ENCODE measurements around the gene TMEM119.

Gene TMEM119

GRCh38 chr12:108627134-108627920 lies 29.4 kb upstream of the TMEM119 start:
- no peak for TF ChIP-seq CTCF (IDR thresholded peaks at IDR 0.05; ENCODE audit: extremely low read depth, insufficient read depth, missing control alignments)
- in situ Hi-C loops (cut with MboI; ENCODE audit: low pct_unique_long_range_greater_than_20kb, low sequenced_read_pairs, unreplicated experiment) = no loop called here
- DNase-seq (ENCODE audit: low spot score) = no peak

GRCh38 chr12:108625228-108625627 lies 27.3 kb upstream of the TMEM119 start:
- in situ Hi-C loops (cut with MboI; ENCODE audit: low pct_unique_long_range_greater_than_20kb, low sequenced_read_pairs, unreplicated experiment) = no loop called here

GRCh38 chr12:108623577-108623976 lies 25.7 kb upstream of the TMEM119 start:
- in situ Hi-C loops (cut with MboI; ENCODE audit: low pct_unique_long_range_greater_than_20kb, low sequenced_read_pairs, unreplicated experiment) = no loop called here
- no peak for DNase-seq (ENCODE audit: low spot score)
- no peak for TF ChIP-seq CTCF (IDR thresholded peaks at IDR 0.05; ENCODE audit: extremely low read depth, insufficient read depth, missing control alignments)

More at GRCh38 chr12:108625228-108625627, 27.3 kb upstream of the TMEM119 start:
- no peak for TF ChIP-seq CTCF (IDR thresholded peaks at IDR 0.05; ENCODE audit: extremely low read depth, insufficient read depth, missing control alignments)
- DNase-seq (ENCODE audit: low spot score) = no peak

- TF ChIP-seq CTCF (IDR thresholded peaks at IDR 0.05; ENCODE audit: extremely low read depth, insufficient read depth, missing control alignments) = no peak
- in situ Hi-C loops (cut with MboI; ENCODE audit: low pct_unique_long_range_greater_than_20kb, low sequenced_read_pairs, unreplicated experiment) = no loop called here
- no peak for DNase-seq (ENCODE audit: low spot score)
These were observed 25.1 kb upstream of the TMEM119 start for GRCh38 chr12:108622921-108623514.

- no peak for DNase-seq (ENCODE audit: low spot score)
- TF ChIP-seq CTCF (IDR thresholded peaks at IDR 0.05; ENCODE audit: extremely low read depth, insufficient read depth, missing control alignments) = no peak
- in situ Hi-C loops (cut with MboI; ENCODE audit: low pct_unique_long_range_greater_than_20kb, low sequenced_read_pairs, unreplicated experiment) = no loop called here
These were observed 24.5 kb upstream of the TMEM119 start for GRCh38 chr12:108622421-108622820.

GRCh38 chr12:108621161-108621560 lies 23.3 kb upstream of the TMEM119 start:
- no peak for DNase-seq (ENCODE audit: low spot score)
- no peak for TF ChIP-seq CTCF (IDR thresholded peaks at IDR 0.05; ENCODE audit: extremely low read depth, insufficient read depth, missing control alignments)
- in situ Hi-C loops (cut with MboI; ENCODE audit: low pct_unique_long_range_greater_than_20kb, low sequenced_read_pairs, unreplicated experiment) = no loop called here

All from GM13977 (cell line).